Upper lobe of right lung (tissue), 1 donor: ENCODE measurements around the gene EFR3B. TPM values are rescaled to one million over a fixed set of nuclear protein-coding genes. Genes with fewer than 3 reads are reported as not detected.

Source experiments
- ATAC-seq: fragments of 200-7000 bp; cut with Tn5 transposase; one replicate; pipeline ENCODE4 v1.9.1; 2020; ENCODE audit warnings: mild to moderate bottlenecking, moderate library complexity
- DNase-seq: peaks from one replicate; pipeline ENCODE4 v3.0.0-alpha.2; 2020
- H3K27ac ChIP-seq: fragments of 200-600 bp; one replicate; pipeline ENCODE4 v1.8.0; 2022
- H3K27me3 ChIP-seq: fragments of 200-600 bp; one replicate; pipeline ENCODE4 v1.8.0; 2022; ENCODE audit warnings: mild to moderate bottlenecking
- H3K36me3 ChIP-seq: fragments of 200-600 bp; one replicate; pipeline ENCODE4 v1.8.0; 2022
- H3K4me1 ChIP-seq: fragments of 200-600 bp; one replicate; pipeline ENCODE4 v1.8.0; 2022
- H3K4me3 ChIP-seq: fragments of 200-600 bp; one replicate; pipeline ENCODE4 v1.8.0; 2022; ENCODE audit warnings: mild to moderate bottlenecking
- H3K9me3 ChIP-seq: fragments of 200-600 bp; one replicate; pipeline ENCODE4 v1.8.0; 2022
- intact Hi-C: fragments of 100-400 bp; cut with DNase I; formaldehyde crosslinking; loops from one replicate; pipeline ENCODE4 v1.11.0; 2022
- total RNA-seq: library from RNA; stranded (reverse); fragmentation: NEBNext Ultra II Directional; extraction: Animal tissue kit (Norgen Biotek cat#: 25700); gene quantifications from one replicate; pipeline ENCODE4 v1.2.1, GENCODE V29; 2021
- TF ChIP-seq, protein P1 (sequence below): fragments of 200-600 bp; IDR thresholded peaks from one replicate; pipeline ENCODE4 v1.8.0; 2022; ENCODE audit warnings: antibody characterized with exemption
- donor health status: DM: no; HTN: yes; CAD: no; lungs with severe emphysema.

Gene EFR3B
- total RNA-seq, 1 donor from 2014 or later, result 10.7 TPM

DNA sequence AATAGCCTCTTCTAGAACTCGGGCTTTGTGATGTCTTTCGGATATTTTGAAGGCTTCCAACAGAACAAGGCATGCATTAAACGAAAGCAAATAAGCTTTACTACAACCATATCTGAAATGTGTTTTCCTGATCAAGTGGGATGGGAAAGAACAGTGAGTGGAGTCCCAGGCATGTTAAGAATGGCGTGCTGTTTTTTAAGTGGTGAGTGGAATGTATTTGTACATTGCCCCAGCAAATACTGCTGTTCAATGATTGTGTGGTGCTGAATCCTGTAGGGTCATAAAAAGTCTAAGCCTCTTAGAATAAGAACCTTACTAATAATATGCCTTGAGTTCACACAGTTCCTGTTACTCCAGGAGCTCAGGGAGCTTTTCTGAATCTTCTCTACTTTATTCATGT is 74.0 kb downstream of the EFR3B start:
- no peaks in the 10 kb centered on the region for H3K4me1 ChIP-seq
- ATAC-seq (peak; percentile 83), DNase-seq (no peak)
- intact Hi-C loops, result no loop called here
- H3K27me3 ChIP-seq, result no peaks in the 10 kb centered on the region
- no peaks in the 10 kb centered on the region for H3K36me3 ChIP-seq
- H3K27ac ChIP-seq, result no peak overlapping the region
- H3K9me3 ChIP-seq, result no peaks in the 10 kb centered on the region
- H3K4me3 ChIP-seq, result no peak overlapping the region
- TF ChIP-seq, protein P1, sequence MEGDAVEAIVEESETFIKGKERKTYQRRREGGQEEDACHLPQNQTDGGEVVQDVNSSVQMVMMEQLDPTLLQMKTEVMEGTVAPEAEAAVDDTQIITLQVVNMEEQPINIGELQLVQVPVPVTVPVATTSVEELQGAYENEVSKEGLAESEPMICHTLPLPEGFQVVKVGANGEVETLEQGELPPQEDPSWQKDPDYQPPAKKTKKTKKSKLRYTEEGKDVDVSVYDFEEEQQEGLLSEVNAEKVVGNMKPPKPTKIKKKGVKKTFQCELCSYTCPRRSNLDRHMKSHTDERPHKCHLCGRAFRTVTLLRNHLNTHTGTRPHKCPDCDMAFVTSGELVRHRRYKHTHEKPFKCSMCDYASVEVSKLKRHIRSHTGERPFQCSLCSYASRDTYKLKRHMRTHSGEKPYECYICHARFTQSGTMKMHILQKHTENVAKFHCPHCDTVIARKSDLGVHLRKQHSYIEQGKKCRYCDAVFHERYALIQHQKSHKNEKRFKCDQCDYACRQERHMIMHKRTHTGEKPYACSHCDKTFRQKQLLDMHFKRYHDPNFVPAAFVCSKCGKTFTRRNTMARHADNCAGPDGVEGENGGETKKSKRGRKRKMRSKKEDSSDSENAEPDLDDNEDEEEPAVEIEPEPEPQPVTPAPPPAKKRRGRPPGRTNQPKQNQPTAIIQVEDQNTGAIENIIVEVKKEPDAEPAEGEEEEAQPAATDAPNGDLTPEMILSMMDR, result no peak

DNA sequence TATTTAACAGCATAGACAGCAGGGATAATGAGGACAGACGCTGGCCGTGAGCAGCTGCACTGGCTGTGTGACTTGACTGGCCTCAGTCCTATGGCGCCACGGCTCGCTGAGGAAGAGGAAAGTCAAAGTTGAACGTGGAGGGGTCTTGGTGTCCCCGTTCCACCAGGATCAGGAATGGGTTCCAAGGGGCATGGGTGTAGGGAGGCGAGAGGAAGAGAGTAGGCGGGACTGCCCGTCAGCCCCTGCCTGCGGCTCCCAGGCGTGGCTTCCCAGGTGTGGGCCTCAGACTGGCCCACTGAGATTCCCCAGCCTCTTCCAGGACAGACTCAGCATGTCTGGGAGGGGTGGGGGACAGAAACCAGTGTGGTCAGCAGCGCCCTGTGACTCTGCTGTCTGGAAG is 75.1 kb downstream of the EFR3B start:
- H3K9me3 ChIP-seq, result no peaks in the 10 kb centered on the region
- no peak for ATAC-seq
- intact Hi-C loops, result no loop called here
- H3K27me3 ChIP-seq, result no peaks in the 10 kb centered on the region
- TF ChIP-seq, protein P1, result no peak
- H3K4me1 ChIP-seq, result no peaks in the 10 kb centered on the region
- no peaks in the 10 kb centered on the region for H3K36me3 ChIP-seq
- H3K27ac ChIP-seq, result no peak overlapping the region
- no peak overlapping the region for H3K4me3 ChIP-seq
- DNase-seq, result no peak

DNA sequence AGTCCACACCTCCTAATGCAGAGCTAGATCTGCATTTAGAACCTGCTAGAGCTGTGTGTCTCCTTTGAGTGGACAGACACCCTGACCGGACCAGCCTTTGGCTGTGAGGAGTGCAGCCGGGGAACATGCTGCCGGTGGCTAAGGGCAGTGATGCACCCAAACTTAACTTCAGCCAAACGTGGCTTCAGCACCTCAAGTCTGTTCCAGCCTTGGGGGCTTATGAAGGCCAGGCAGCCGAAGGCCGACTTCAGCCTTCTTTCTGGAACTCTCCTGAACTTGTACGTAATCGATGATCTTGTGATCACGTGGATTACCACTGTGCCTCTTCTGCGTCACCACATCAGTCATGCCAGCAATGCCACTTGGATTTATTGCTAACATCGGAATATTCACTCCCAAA is 77.4 kb downstream of the EFR3B start:
- Histone ChIP-seq H3K27ac (no peak overlapping the region), H3K4me1 (no peaks in the 10 kb centered on the region), H3K36me3 (no peaks in the 10 kb centered on the region), H3K4me3 (no peak overlapping the region), H3K9me3 (no peaks in the 10 kb centered on the region), H3K27me3 (no peaks in the 10 kb centered on the region)
- intact Hi-C loops, result no loop called here
- DNase-seq (no peak), ATAC-seq (no peak)
- TF ChIP-seq, protein P1, result no peak

DNA sequence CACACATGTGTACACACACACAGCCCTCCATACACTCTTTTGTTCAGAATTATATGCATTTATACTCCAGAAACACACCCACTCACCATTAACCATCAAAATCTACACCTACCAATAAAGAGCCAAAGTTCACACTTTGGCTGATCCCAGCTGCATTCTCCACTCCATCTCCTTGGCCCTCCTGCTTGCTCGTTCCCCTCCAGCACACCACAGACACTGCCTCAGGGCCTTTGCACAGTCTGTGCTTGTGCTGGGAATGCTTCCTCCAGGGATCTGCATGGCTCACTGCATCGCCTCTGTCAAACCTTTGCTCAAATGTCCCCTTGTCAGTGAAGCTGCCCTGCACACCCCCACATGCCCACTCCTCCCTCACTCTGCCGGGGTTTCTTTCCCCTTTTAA is 80.5 kb downstream of the EFR3B start:
- Histone ChIP-seq H3K4me1 (no peaks in the 10 kb centered on the region), H3K27ac (no peak overlapping the region), H3K36me3 (no peaks in the 10 kb centered on the region), H3K4me3 (no peak overlapping the region), H3K27me3 (no peaks in the 10 kb centered on the region), H3K9me3 (no peaks in the 10 kb centered on the region)
- intact Hi-C loops, result no loop called here
- no peak for DNase-seq
- no peak for ATAC-seq
- TF ChIP-seq, protein P1, result no peak

DNA sequence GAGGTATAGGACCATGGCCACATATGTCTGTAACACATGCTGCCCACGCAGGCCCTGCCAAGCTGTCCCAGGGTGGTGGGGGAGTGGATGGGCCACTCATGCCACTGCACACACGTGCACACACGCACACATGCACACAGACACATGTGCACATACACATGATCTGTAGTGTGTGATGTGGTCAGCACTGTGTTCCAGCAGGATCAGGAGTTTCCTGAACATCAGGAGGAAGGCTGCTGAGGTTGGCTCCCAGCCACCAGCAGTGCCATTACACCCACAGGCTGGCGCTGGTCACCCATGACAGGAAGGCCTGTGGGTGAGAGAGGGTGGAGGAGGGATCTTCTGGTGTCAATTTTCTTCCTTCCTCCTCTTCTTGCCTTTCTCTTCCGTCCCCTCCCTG is 81.8 kb downstream of the EFR3B start:
- Histone ChIP-seq H3K4me1 (no peaks in the 10 kb centered on the region), H3K27ac (no peak overlapping the region), H3K27me3 (no peaks in the 10 kb centered on the region), H3K4me3 (no peak overlapping the region), H3K36me3 (no peaks in the 10 kb centered on the region), H3K9me3 (no peaks in the 10 kb centered on the region)
- no peak for DNase-seq
- TF ChIP-seq, protein P1, result no peak
- peak; percentile 77 for ATAC-seq
- intact Hi-C loops, result no loop called here

DNA sequence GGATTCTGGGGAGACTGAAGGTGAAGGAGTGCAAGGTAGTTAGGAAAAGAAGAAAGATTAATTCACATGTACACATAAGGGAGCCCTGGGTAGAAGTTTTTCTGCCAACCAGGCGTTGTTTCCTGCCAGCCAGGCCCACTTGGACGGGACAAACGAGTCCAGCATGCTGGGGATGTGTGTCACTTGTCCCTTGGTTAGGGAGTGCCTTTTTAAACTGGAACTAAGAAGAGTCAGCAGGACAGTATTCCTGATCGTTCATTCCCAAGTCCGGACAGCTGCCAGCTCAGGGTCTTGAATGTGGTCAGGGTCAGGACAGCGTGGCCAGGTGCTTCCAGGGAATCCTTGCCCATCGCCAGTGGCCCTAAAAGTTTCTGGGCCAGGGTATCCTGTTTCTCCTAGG is 83.3 kb downstream of the EFR3B start:
- ATAC-seq (no peak), DNase-seq (no peak)
- intact Hi-C loops, result loop anchor here (5.0 kb wide), 1 partner anchor 148 kb away; no protein-coding TSS in a partner anchor
- TF ChIP-seq, protein P1, result no peak
- no peaks in the 10 kb centered on the region for H3K9me3 ChIP-seq
- no peaks in the 10 kb centered on the region for H3K36me3 ChIP-seq
- H3K27ac ChIP-seq, result no peak overlapping the region
- H3K4me1 ChIP-seq, result no peaks in the 10 kb centered on the region
- no peak overlapping the region for H3K4me3 ChIP-seq
- no peaks in the 10 kb centered on the region for H3K27me3 ChIP-seq
